C4-2B (cell line): Measurements from ENCODE around the gene PRR5L.

ENCODE experiments used
- H3K27ac ChIP-seq: fragments of 450-650 bp; 2 replicates; pipeline ENCODE4 v1.5.1; 2017
- ZFX ChIP-seq: fragments of 450-650 bp; IDR thresholded peaks from 2 replicates; pipeline ENCODE4 v1.6.1; 2017
- TF ChIP-seq, protein P1 (sequence below): fragments of 450-650 bp; conservative IDR thresholded peaks from 2 replicates; pipeline ENCODE4 v1.5.1; 2017; ENCODE audit warnings: mild to moderate bottlenecking

PRR5L gene

GRCh38 chr11:36266767-36267166, 29.3 kb upstream of the PRR5L start:
- TF ChIP-seq ZFX = no peak
- TF ChIP-seq, protein P1, sequence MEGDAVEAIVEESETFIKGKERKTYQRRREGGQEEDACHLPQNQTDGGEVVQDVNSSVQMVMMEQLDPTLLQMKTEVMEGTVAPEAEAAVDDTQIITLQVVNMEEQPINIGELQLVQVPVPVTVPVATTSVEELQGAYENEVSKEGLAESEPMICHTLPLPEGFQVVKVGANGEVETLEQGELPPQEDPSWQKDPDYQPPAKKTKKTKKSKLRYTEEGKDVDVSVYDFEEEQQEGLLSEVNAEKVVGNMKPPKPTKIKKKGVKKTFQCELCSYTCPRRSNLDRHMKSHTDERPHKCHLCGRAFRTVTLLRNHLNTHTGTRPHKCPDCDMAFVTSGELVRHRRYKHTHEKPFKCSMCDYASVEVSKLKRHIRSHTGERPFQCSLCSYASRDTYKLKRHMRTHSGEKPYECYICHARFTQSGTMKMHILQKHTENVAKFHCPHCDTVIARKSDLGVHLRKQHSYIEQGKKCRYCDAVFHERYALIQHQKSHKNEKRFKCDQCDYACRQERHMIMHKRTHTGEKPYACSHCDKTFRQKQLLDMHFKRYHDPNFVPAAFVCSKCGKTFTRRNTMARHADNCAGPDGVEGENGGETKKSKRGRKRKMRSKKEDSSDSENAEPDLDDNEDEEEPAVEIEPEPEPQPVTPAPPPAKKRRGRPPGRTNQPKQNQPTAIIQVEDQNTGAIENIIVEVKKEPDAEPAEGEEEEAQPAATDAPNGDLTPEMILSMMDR = no peak
- H3K27ac ChIP-seq = no peak overlapping the region

DNA sequence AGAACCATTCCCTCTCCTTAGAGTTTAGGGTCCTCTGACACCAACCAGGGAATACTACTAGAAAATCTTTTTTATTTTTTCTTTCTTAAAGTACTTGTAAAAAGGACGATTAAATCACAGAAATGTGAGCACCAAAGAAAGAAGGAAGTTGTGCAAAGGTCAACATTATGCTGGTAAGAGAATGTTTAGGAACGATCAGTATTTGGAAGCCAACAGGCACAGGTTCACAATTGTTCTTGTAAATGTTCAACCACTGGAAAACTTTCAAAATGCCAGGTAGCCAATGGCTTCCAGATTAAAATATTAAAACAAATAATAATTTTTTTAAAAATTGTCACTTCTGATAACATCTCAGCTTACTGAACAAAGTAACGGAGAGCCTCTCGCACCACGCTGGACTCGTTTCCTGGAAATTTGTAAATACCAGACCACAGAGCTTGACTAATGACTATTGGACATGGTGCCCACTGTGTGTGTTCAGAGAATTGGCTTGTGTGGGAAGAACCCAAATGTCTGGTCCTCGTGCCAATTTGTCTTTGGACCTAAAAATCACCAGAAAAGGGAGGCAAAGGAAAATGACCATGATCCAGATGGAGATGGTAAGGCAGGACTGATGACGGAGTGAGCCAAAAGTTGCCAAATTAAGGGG, 27.6 kb upstream of the PRR5L start:
- no peak overlapping the region for H3K27ac ChIP-seq
- TF ChIP-seq, protein P1 = no peak
- TF ChIP-seq ZFX = no peak

DNA sequence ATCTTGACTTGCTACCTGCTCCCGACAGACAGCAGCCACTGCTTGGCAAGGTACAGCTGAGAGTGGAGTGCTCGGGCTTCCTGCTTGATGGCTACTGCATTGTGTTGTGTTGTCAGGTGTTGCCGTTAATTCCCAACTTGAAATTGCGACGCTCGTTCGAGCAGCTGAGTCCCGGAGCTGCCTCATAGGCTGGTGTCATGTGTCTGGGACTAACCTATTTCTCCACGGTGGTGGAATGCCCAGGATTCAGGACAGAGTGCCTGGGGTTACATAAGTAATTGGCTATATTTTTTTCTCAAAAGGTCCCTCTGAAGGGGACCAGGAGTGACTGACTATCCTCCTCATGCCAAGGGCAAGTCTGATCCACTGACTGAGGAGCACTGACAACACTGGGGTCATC, 25.4 kb upstream of the PRR5L start:
- TF ChIP-seq, protein P1 = no peak
- TF ChIP-seq ZFX = no peak
- H3K27ac ChIP-seq = no peak overlapping the region

DNA sequence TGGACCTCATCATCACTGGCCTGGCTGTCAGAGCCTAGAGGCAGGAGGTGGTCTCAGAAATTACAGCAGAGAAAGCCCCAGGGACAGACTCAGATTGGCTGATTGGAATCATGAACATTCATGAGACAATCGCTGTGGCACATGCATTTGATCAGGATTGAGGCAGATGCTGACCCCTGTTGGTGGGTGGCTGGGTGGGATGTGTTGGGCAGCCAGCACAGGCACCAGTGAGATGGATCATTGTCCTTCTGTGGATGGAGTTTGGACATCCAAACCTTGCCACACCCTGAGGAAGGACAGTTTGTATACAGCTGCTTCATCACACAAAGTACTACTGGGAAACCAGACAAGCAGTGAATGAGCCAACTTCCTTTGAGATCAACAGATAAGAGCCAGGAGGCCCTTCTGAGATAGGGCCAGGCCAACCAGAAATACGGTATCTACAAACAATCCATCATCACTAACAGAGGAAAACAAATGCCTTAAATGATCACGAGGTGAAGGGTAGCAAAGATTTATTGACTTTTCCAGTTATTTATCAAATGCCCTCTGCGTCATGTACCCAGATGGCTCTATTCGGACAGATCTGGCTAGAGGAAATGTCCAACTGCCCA, 24.2 kb upstream of the PRR5L start:
- TF ChIP-seq ZFX = no peak
- TF ChIP-seq, protein P1 = no peak
- no peak overlapping the region for H3K27ac ChIP-seq

GRCh38 chr11:36273110-36273509, 23.0 kb upstream of the PRR5L start:
- TF ChIP-seq ZFX = no peak
- TF ChIP-seq, protein P1 = no peak
- H3K27ac ChIP-seq = no peak overlapping the region

- no peak for TF ChIP-seq ZFX
- TF ChIP-seq, protein P1 = no peak
- H3K27ac ChIP-seq = no peak overlapping the region
Measured at GRCh38 chr11:36274414-36274813, 21.7 kb upstream of the PRR5L start.

DNA sequence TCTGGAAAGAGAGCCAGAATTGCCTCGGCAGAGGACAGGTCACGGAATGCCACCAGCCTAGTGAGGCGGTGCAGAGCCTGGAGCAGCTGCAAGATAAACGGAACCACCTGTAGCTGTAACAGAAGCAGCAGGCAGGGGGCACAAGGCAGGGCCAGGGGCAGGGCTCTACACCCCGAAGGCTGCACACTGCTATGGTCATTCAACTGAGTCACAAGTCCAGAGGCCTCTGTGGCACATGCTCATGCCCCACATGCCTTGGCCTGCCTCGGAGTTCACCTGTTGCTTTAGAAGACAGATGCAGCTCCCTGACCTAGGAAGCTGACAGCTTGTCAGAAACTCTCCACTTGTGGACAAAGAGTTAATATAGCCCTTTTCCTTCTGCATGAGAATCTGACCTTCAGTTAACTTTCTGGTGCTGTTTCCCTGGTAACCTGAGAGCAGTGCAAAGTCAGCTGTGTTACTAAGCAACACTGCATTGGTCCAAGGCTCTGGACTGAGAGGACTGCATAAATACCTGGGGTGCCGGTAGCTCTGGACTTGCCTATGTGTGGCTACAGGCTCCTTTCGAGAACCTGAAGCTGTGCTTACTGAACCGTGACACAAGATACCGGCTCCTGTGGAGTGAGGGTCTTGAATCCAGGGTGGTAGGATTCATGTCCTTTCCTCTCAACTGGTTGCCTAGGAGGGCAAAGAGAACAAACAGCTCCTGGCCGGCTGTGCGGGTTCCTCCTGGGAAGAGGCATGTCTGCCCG, 17.4 kb upstream of the PRR5L start:
- no peak overlapping the region for H3K27ac ChIP-seq
- no peak for TF ChIP-seq ZFX
- TF ChIP-seq, protein P1 = no peak
